ENCODE results near the gene DCXR.

DNA sequence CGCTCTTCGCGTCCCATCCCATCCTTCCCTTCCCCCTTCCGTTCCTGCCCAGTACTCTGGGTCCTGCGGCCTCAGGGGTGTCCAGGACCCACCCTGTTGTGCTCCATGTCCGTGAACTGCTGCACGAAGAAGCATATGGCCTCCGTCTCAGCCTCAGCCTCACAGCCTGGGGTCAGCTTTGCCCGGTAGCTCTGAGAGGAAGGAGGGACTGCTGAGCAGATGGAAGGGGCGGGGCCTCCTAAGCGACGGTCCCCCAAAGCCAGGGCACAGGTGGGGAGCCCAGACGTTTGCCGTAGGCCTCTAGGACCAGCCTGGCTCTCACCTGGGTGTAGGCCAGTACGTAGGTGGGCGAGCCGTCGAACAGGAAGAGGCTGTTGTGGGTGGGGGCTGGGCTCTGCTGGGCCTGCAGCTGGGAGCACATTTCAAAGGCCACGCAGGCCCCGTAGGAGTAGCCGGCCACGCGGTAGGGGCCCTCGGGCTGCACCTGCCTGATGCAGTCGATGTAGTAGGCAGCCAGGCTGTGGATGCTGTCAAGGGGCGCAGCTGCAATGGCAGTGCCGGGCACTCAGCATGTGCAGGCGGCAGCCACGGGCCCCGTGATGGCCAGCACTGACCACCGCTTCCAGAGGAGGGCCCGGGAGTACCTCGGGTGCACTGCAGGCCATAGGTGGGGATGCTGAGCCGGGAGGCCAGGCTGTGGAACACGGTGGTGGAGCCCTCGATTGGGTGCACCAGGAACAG lies 42.7 kb upstream of the DCXR start:
- TF ChIP-seq POLR2AphosphoS5 (IDR thresholded peaks at IDR 0.05; ENCODE audit: low read depth, low read length) (no peak), POLR2A (IDR thresholded peaks at IDR 0.05; ENCODE audit: low read depth, low read length) (no peak), TAF1 (IDR thresholded peaks at IDR 0.05; ENCODE audit: borderline replicate concordance, low read depth, low read length) (no peak)
